IgD-negative memory B cell (primary cell): ENCODE results near the gene FBXW5. TPM values are rescaled to one million over a fixed set of nuclear protein-coding genes. Genes with fewer than 3 reads are reported as not detected.

Source experiments
- H3K27ac Mint-ChIP-seq, 3 donors: one replicate each; pipeline ENCODE4 v1.8.0; 2020 to 2022; ENCODE audit warnings: mild to moderate bottlenecking in 3 of 3, mixed read lengths in 3 of 3, moderate library complexity in 1 of 3
- H3K27me3 Mint-ChIP-seq: one replicate; pipeline ENCODE4 v1.8.0; 2021; ENCODE audit warnings: mixed read lengths
- H3K36me3 Mint-ChIP-seq: one replicate; pipeline ENCODE4 v1.8.0; 2020; ENCODE audit warnings: mild to moderate bottlenecking, mixed read lengths
- H3K4me1 Mint-ChIP-seq, 3 donors: one replicate each; pipeline ENCODE4 v1.8.0; 2020 to 2022; ENCODE audit warnings: mixed read lengths in 3 of 3, mild to moderate bottlenecking in 1 of 3
- H3K4me3 Mint-ChIP-seq, 4 donors: one replicate each; pipeline ENCODE4 v1.8.0; 2020 to 2022; ENCODE audit warnings: mild to moderate bottlenecking in 4 of 4, mixed read lengths in 4 of 4, moderate library complexity in 3 of 4
- H3K9me3 Mint-ChIP-seq, 3 donors: one replicate each; pipeline ENCODE4 v1.8.0; 2020 to 2021; ENCODE audit warnings: mixed read lengths in 3 of 3, mild to moderate bottlenecking in 1 of 3
- polyA plus RNA-seq: library from polyadenylated mRNA; unstranded; fragments of 300-500 nt; fragmentation: Illumina TruSeq; gene quantifications from one replicate; pipeline ENCODE4 v1.2.3, GENCODE V29; 2021

FBXW5 gene
- polyA plus RNA-seq, 1 donor from 2014 or later: 108 TPM

GRCh38 chr9:136942112-136942880 lies 2.2 kb downstream of the FBXW5 start:
- Mint-ChIP-seq H3K36me3 (peaks cover 3% of the 10 kb centered on the region), H3K27ac (peak overlapping the region in 2 of 3 donors; percentile 28 to 59), H3K27me3 (no peaks in the 10 kb centered on the region), H3K4me3 (peak overlapping the region in 1 of 4 donors; percentile 22), H3K4me1 (peaks cover 0 to 6% (median 4%) of the 10 kb centered on the region in 3 donors), H3K9me3 (no peaks in the 10 kb centered on the region)

- H3K4me1 Mint-ChIP-seq: peaks cover 0 to 6% (median 6%) of the 10 kb centered on the region in 3 donors
- H3K27me3 Mint-ChIP-seq: no peaks in the 10 kb centered on the region
- H3K36me3 Mint-ChIP-seq: peaks cover 3% of the 10 kb centered on the region
- H3K27ac Mint-ChIP-seq: no peak overlapping the region
- H3K4me3 Mint-ChIP-seq: no peak overlapping the region
- no peaks in the 10 kb centered on the region for H3K9me3 Mint-ChIP-seq
These were observed 3.1 kb downstream of the FBXW5 start for GRCh38 chr9:136941231-136942111.

- Mint-ChIP-seq H3K27me3 (no peaks in the 10 kb centered on the region), H3K36me3 (peaks cover 3% of the 10 kb centered on the region), H3K9me3 (no peaks in the 10 kb centered on the region), H3K4me3 (no peak overlapping the region), H3K27ac (no peak overlapping the region), H3K4me1 (peaks cover 0 to 9% (median 7%) of the 10 kb centered on the region in 3 donors)
These were observed 3.9 kb downstream of the FBXW5 start for GRCh38 chr9:136940526-136941230.

- Mint-ChIP-seq H3K9me3 (no peaks in the 10 kb centered on the region), H3K27me3 (no peaks in the 10 kb centered on the region), H3K36me3 (peaks cover 3% of the 10 kb centered on the region), H3K4me1 (peaks cover 0 to 9% (median 8%) of the 10 kb centered on the region in 3 donors), H3K27ac (no peak overlapping the region), H3K4me3 (no peak overlapping the region)
These were observed 4.5 kb downstream of the FBXW5 start for GRCh38 chr9:136939996-136940525.

- peaks cover 0 to 8% (median 7%) of the 10 kb centered on the region in 3 donors for H3K4me1 Mint-ChIP-seq
These were observed 5.0 kb downstream of the FBXW5 start for GRCh38 chr9:136939431-136939995.

GRCh38 chr9:136937186-136938001 lies 7.1 kb downstream of the FBXW5 start:
- peak overlapping the region in 1 of 4 donors; percentile 14 for H3K4me3 Mint-ChIP-seq
- H3K27ac Mint-ChIP-seq: peak overlapping the region in 1 of 3 donors; percentile 60
- H3K27me3 Mint-ChIP-seq: no peaks in the 10 kb centered on the region
- no peaks in the 10 kb centered on the region for H3K9me3 Mint-ChIP-seq
- H3K36me3 Mint-ChIP-seq: peaks cover 3% of the 10 kb centered on the region
- peaks cover 0 to 8% (median 7%) of the 10 kb centered on the region in 3 donors for H3K4me1 Mint-ChIP-seq

More at GRCh38 chr9:136939431-136939995, 5.0 kb downstream of the FBXW5 start:
- H3K4me3 Mint-ChIP-seq: peak overlapping the region in 1 of 4 donors; percentile 67
- peaks cover 3% of the 10 kb centered on the region for H3K36me3 Mint-ChIP-seq
- no peaks in the 10 kb centered on the region for H3K9me3 Mint-ChIP-seq
- H3K27me3 Mint-ChIP-seq: no peaks in the 10 kb centered on the region
- H3K27ac Mint-ChIP-seq: peak overlapping the region in 2 of 3 donors; percentile 13 to 48

GRCh38 chr9:136936645-136937170 lies 7.8 kb downstream of the FBXW5 start:
- Mint-ChIP-seq H3K36me3 (peaks cover 5% of the 10 kb centered on the region), H3K4me3 (peak overlapping the region in 1 of 4 donors; percentile 56), H3K27me3 (no peaks in the 10 kb centered on the region), H3K27ac (peak overlapping the region in 1 of 3 donors; percentile 56), H3K4me1 (peaks cover 4 to 11% (median 8%) of the 10 kb centered on the region in 3 donors), H3K9me3 (no peaks in the 10 kb centered on the region)

- no peak overlapping the region for H3K4me3 Mint-ChIP-seq
- H3K27me3 Mint-ChIP-seq: no peaks in the 10 kb centered on the region
- H3K36me3 Mint-ChIP-seq: peaks cover 5% of the 10 kb centered on the region
- H3K27ac Mint-ChIP-seq: no peak overlapping the region
- peaks cover 4 to 11% (median 9%) of the 10 kb centered on the region in 3 donors for H3K4me1 Mint-ChIP-seq
- no peaks in the 10 kb centered on the region for H3K9me3 Mint-ChIP-seq
These were observed 8.9 kb downstream of the FBXW5 start for GRCh38 chr9:136935651-136936050.

GRCh38 chr9:136934277-136934676 lies 10.3 kb downstream of the FBXW5 start:
- H3K27me3 Mint-ChIP-seq: no peaks in the 10 kb centered on the region
- H3K4me3 Mint-ChIP-seq: peak overlapping the region in 1 of 4 donors; percentile 45
- no peaks in the 10 kb centered on the region for H3K9me3 Mint-ChIP-seq
- peak overlapping the region in 1 of 3 donors; percentile 84 for H3K27ac Mint-ChIP-seq
- H3K36me3 Mint-ChIP-seq: peaks cover 5% of the 10 kb centered on the region
- peaks cover 4 to 11% (median 9%) of the 10 kb centered on the region in 3 donors for H3K4me1 Mint-ChIP-seq

- Mint-ChIP-seq H3K36me3 (peaks cover 4% of the 10 kb centered on the region), H3K4me3 (peak overlapping the region in 1 of 4 donors; percentile 37), H3K27ac (peak overlapping the region in 1 of 3 donors; percentile 59), H3K27me3 (no peaks in the 10 kb centered on the region), H3K4me1 (peaks cover 10 to 14% (median 10%) of the 10 kb centered on the region in 3 donors), H3K9me3 (no peaks in the 10 kb centered on the region)
These were observed 12.9 kb downstream of the FBXW5 start for GRCh38 chr9:136931611-136932130.

GRCh38 chr9:136930014-136930413 lies 14.5 kb downstream of the FBXW5 start:
- H3K27ac Mint-ChIP-seq: peak overlapping the region in 1 of 3 donors; percentile 33
- H3K4me1 Mint-ChIP-seq: peaks cover 7 to 11% (median 10%) of the 10 kb centered on the region in 3 donors
- H3K4me3 Mint-ChIP-seq: no peak overlapping the region
- H3K9me3 Mint-ChIP-seq: no peaks in the 10 kb centered on the region
- H3K36me3 Mint-ChIP-seq: peaks cover 4% of the 10 kb centered on the region
- no peaks in the 10 kb centered on the region for H3K27me3 Mint-ChIP-seq

GRCh38 chr9:136928591-136928990 lies 15.9 kb downstream of the FBXW5 start:
- Mint-ChIP-seq H3K9me3 (no peaks in the 10 kb centered on the region), H3K36me3 (peaks cover 4% of the 10 kb centered on the region), H3K4me3 (no peak overlapping the region), H3K27me3 (no peaks in the 10 kb centered on the region), H3K27ac (peak overlapping the region in 2 of 3 donors; percentile 55 to 67), H3K4me1 (peaks cover 7 to 11% (median 10%) of the 10 kb centered on the region in 3 donors)
